ENCODE data around the gene FCHSD2. TPM values are rescaled to one million over a fixed set of nuclear protein-coding genes. Genes with fewer than 3 reads are reported as not detected.

Gene FCHSD2
- total and polyA plus RNA-seq, 3 experiments from 2014 or later = 21.2 to 28.3 (median 28.0) TPM

DNA sequence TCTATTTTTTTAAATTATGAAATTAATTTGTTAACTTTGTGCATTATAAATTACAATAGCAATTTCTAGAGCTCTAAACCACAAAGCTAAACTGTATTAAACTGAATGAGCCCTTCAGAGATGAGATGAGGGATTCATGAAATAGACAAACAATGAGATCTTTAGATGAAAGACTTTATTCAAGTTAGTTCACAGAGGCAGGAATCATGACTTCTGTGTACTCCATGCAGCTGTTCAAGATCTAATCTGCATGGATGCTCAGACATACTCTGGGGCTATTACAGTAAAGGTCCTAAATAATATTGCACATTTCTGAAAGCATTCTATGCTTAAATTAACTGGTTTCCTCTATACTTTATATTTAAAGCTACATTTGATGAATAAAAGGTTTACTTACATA lies 122.7 kb downstream of the FCHSD2 start:
- H3K4me1 Mint-ChIP-seq = peaks cover 5 to 11% (median 6%) of the 10 kb centered on the region in 3 donors
- H3K27ac Mint-ChIP-seq = no peak overlapping the region
- peaks cover 10 to 33% (median 14%) of the 10 kb centered on the region in 3 donors for H3K36me3 Mint-ChIP-seq
- H3K9me3 ChIP-seq (ENCODE audit: low read length) = no peaks in the 10 kb centered on the region
- no peaks in the 10 kb centered on the region for H3K4me1 ChIP-seq (ENCODE audit: insufficient read depth, low read length)
- H3K27me3 Mint-ChIP-seq = no peaks in the 10 kb centered on the region
- no peaks in the 10 kb centered on the region for H3K36me3 ChIP-seq (ENCODE audit: insufficient read depth, low read length)
- no peak overlapping the region for H3K27ac ChIP-seq (ENCODE audit: low read depth, low read length)
- CTCF ChIA-PET = no interaction called here
- DNase-seq = no peak
- no peak overlapping the region for H3K4me3 Mint-ChIP-seq
- H3K4me3 ChIP-seq (ENCODE audit: low read length) = no peak overlapping the region
- POLR2A ChIA-PET = no interaction called here
- no peaks in the 10 kb centered on the region for H3K27me3 ChIP-seq (ENCODE audit: insufficient read depth, low read length, poor library complexity, severe bottlenecking)
- H3K9me3 Mint-ChIP-seq = peaks cover 10 to 23% (median 14%) of the 10 kb centered on the region in 5 donors

DNA sequence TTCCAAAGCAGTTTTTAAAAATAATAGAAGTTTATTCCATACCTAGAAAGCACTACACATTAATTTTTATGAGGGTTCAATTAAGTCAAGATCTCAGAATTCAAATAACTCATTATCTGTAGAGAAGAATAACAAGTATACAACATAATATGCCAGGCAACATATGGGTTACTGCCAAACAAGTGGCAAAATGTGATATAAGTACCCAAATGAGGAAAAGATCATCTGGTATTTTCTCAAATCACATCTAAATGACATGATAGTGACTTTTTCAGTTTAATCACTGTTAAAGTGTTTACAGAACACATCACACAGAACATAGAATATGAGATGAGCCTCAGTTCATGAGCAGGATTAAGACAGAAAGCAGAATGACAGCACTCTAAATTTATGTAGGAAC lies 123.3 kb downstream of the FCHSD2 start:
- Mint-ChIP-seq H3K9me3 (peaks cover 5 to 17% (median 9%) of the 10 kb centered on the region in 5 donors), H3K27me3 (no peaks in the 10 kb centered on the region), H3K36me3 (peaks cover 7 to 27% (median 10%) of the 10 kb centered on the region in 3 donors), H3K4me1 (peaks cover 5 to 11% (median 6%) of the 10 kb centered on the region in 3 donors), H3K4me3 (no peak overlapping the region), H3K27ac (no peak overlapping the region)
- Histone ChIP-seq H3K27me3 (ENCODE audit: insufficient read depth, low read length, poor library complexity, severe bottlenecking) (no peaks in the 10 kb centered on the region), H3K27ac (ENCODE audit: low read depth, low read length) (no peak overlapping the region), H3K4me3 (ENCODE audit: low read length) (no peak overlapping the region), H3K4me1 (ENCODE audit: insufficient read depth, low read length) (no peaks in the 10 kb centered on the region), H3K36me3 (ENCODE audit: insufficient read depth, low read length) (no peaks in the 10 kb centered on the region), H3K9me3 (ENCODE audit: low read length) (no peaks in the 10 kb centered on the region)
- ChIA-PET CTCF (no interaction called here), POLR2A (no interaction called here)
- DNase-seq = no peak

DNA sequence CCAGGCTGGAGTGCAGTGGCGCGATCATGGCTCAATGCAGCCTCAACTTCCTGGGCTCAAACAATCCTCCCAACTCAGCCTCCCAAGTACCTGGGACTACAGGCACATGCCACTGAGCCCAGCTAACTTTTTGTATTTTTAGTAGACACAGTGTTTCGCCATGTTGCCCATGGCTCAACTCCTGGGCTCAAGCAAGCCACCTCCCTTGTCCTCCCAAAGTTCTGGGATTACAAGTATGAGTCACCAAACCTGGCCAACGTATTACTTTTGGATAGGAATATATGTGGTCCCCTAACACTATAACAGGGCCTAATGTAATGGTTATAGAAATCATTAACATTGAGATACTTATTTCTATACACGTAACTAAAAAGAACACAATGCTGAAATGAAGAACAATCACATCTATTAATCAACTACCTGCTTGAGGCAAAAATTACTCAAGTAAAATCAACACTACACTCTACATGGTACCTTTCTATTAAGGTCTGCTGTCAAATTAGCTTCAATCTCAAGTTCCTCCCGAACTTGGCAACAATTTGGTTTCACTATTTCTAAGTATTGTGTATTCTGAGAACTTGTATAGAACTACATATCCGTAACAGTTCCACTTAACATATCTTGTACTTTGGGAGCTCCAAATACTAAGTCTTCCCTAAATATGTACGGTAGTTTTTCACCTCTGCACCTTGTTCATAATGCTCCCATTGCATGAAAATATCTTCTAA lies 124.9 kb downstream of the FCHSD2 start:
- Mint-ChIP-seq H3K4me3 (no peak overlapping the region), H3K4me1 (peaks cover 5 to 11% (median 6%) of the 10 kb centered on the region in 3 donors), H3K27me3 (no peaks in the 10 kb centered on the region), H3K36me3 (peaks cover 11 to 23% (median 13%) of the 10 kb centered on the region in 3 donors), H3K27ac (peak overlapping the region in 1 of 8 donors; percentile 40), H3K9me3 (peaks cover 0 to 4% (median 2%) of the 10 kb centered on the region in 5 donors)
- Histone ChIP-seq H3K36me3 (ENCODE audit: insufficient read depth, low read length) (no peaks in the 10 kb centered on the region), H3K4me1 (ENCODE audit: insufficient read depth, low read length) (no peaks in the 10 kb centered on the region), H3K27ac (ENCODE audit: low read depth, low read length) (no peak overlapping the region), H3K27me3 (ENCODE audit: insufficient read depth, low read length, poor library complexity, severe bottlenecking) (no peaks in the 10 kb centered on the region), H3K9me3 (ENCODE audit: low read length) (no peaks in the 10 kb centered on the region), H3K4me3 (ENCODE audit: low read length) (no peak overlapping the region)
- no peak for DNase-seq
- ChIA-PET CTCF (no interaction called here), POLR2A (no interaction called here)

DNA sequence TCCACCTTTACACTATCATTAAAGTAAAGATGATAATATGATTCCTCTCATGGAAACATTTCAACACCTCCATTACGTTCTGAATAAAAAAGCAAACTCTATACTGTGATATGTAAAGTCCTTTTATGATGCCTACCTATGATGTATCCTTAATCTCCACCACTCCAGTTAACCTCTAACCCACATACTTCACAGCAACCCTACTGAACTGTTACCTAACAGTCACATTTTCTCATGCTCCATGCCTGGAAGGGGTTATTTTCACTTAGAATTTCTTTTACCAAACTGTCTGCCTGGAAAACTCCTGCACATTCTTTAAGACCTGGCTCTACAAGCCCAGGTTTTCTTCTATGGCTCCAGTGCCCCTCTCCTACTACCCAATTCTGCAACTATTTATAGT lies 129.1 kb downstream of the FCHSD2 start:
- Histone ChIP-seq H3K4me1 (ENCODE audit: insufficient read depth, low read length) (no peaks in the 10 kb centered on the region), H3K4me3 (ENCODE audit: low read length) (no peak overlapping the region), H3K36me3 (ENCODE audit: insufficient read depth, low read length) (no peaks in the 10 kb centered on the region), H3K27me3 (ENCODE audit: insufficient read depth, low read length, poor library complexity, severe bottlenecking) (no peaks in the 10 kb centered on the region), H3K27ac (ENCODE audit: low read depth, low read length) (no peak overlapping the region), H3K9me3 (ENCODE audit: low read length) (peaks cover 13% of the 10 kb centered on the region)
- POLR2A ChIA-PET = no interaction called here
- no peak for DNase-seq
- H3K27me3 Mint-ChIP-seq = no peaks in the 10 kb centered on the region
- H3K9me3 Mint-ChIP-seq = peaks cover 17 to 27% (median 22%) of the 10 kb centered on the region in 5 donors
- peaks cover 3 to 7% (median 5%) of the 10 kb centered on the region in 3 donors for H3K4me1 Mint-ChIP-seq
- peak overlapping the region in 1 of 8 donors; percentile 16 for H3K27ac Mint-ChIP-seq
- peaks cover 30 to 47% (median 40%) of the 10 kb centered on the region in 3 donors for H3K36me3 Mint-ChIP-seq
- CTCF ChIA-PET = interaction anchor here (1.2 kb wide), 1 partner anchor 9 kb away, joined by 4 read pairs; no protein-coding TSS in a partner anchor
- no peak overlapping the region for H3K4me3 Mint-ChIP-seq

DNA sequence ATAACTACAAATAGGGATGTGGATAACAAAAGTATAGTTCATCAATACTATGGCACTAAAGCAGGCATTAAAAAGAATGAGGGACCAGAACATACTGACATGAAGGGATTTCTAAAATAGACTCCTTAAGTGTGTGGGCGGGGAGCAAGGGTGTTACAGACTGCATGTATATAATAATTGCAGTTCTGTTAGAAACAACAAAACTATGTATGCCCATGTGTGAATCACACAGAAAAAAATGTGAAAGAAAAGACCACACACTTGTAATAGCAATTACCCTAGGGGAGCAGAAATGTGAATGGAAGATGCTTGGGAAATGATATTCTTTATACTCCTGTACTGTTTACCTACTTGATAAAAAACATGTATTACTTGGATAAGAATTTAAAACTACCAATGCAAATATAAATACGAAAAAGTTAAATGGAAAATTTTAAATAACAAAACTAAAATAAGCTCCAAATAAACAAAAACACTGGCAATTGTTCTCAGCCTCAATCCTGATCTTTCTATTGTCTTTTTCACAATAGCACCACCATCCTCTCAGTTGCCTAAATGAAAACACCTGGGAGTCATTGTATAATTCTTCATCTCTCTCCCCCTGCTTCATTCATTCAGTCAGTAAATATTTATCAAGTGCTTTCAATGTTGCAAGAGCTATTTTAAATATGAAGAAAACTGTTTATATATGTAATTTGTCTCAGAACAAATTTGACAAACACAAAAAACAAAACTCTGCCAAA lies 129.8 kb downstream of the FCHSD2 start:
- H3K4me1 ChIP-seq (ENCODE audit: insufficient read depth, low read length) = no peaks in the 10 kb centered on the region
- no peak for DNase-seq
- Mint-ChIP-seq H3K4me1 (peaks cover 0 to 4% (median 0%) of the 10 kb centered on the region in 3 donors), H3K4me3 (no peak overlapping the region), H3K27me3 (no peaks in the 10 kb centered on the region), H3K36me3 (peaks cover 28 to 50% (median 45%) of the 10 kb centered on the region in 3 donors), H3K27ac (peak overlapping the region in 2 of 8 donors; percentile 61 to 63), H3K9me3 (peaks cover 17 to 27% (median 22%) of the 10 kb centered on the region in 5 donors)
- H3K27me3 ChIP-seq (ENCODE audit: insufficient read depth, low read length, poor library complexity, severe bottlenecking) = no peaks in the 10 kb centered on the region
- H3K4me3 ChIP-seq (ENCODE audit: low read length) = no peak overlapping the region
- ChIA-PET POLR2A (no interaction called here), CTCF (no interaction called here)
- H3K27ac ChIP-seq (ENCODE audit: low read depth, low read length) = no peak overlapping the region
- peaks cover 13% of the 10 kb centered on the region for H3K9me3 ChIP-seq (ENCODE audit: low read length)
- H3K36me3 ChIP-seq (ENCODE audit: insufficient read depth, low read length) = no peaks in the 10 kb centered on the region

DNA sequence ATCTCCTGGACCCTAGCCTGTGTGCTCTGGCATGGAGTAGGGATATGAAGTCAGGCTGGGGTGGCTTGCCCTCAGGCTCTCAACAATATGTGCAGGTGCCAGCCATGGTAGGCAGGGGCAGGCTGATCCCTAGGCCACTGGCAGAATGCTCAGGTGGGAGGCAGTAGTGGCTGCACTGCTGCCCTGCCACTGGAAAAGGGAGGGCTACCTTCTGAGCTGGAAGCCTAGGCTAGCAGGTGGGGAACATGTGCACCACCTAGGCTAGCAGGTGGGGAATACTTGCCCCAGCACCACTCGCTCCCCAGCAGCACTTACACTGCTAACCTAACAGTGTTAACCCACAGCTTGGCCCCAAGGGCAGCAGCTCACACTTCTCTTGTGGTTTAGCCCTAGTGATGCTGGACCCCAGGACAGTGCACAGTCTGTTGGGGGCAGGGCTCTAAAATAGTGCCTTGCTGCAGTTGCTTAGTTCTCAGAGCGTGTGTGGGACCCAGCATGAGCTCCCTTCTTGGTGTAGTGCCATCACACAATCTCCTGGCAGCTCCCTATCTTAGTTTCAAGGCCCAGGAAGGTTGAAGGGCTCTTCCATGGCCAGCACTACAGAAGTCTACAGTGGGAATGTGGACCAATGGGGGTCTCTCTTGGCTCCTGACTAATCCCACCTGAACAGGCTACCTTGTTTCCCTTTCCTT lies 130.8 kb downstream of the FCHSD2 start:
- Mint-ChIP-seq H3K27ac (peak overlapping the region in 1 of 8 donors; percentile 61), H3K9me3 (peaks cover 17 to 27% (median 22%) of the 10 kb centered on the region in 5 donors), H3K4me3 (no peak overlapping the region), H3K36me3 (peaks cover 32 to 50% (median 45%) of the 10 kb centered on the region in 3 donors), H3K4me1 (peaks cover 0 to 4% (median 4%) of the 10 kb centered on the region in 3 donors), H3K27me3 (no peaks in the 10 kb centered on the region)
- no peaks in the 10 kb centered on the region for H3K36me3 ChIP-seq (ENCODE audit: insufficient read depth, low read length)
- CTCF ChIA-PET = no interaction called here
- peaks cover 13% of the 10 kb centered on the region for H3K9me3 ChIP-seq (ENCODE audit: low read length)
- no peaks in the 10 kb centered on the region for H3K27me3 ChIP-seq (ENCODE audit: insufficient read depth, low read length, poor library complexity, severe bottlenecking)
- H3K4me1 ChIP-seq (ENCODE audit: insufficient read depth, low read length) = no peaks in the 10 kb centered on the region
- no peak for DNase-seq
- POLR2A ChIA-PET = no interaction called here
- H3K4me3 ChIP-seq (ENCODE audit: low read length) = no peak overlapping the region
- no peak overlapping the region for H3K27ac ChIP-seq (ENCODE audit: low read depth, low read length)

DNA sequence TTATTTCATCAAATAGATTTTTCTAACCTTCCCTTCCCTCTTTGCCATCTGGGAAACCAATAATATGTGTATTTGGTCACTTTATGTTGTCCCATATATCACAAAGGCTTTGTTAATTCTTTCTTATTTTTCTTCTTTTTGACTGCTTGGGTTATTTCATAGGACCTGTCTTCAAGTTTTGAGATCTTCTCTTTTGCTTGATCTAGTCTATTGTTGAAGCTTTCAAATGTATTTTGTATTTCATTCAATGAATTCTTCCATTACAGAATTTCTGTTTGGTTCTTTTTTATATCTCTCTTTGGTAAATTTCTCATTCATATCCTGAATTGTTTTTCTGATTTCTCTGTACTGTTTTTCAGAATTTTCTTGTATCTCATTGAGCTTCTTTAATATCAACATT lies 132.1 kb downstream of the FCHSD2 start:
- CTCF ChIA-PET = no interaction called here
- peaks cover 33 to 52% (median 45%) of the 10 kb centered on the region in 3 donors for H3K36me3 Mint-ChIP-seq
- H3K27ac Mint-ChIP-seq = peak overlapping the region in 1 of 8 donors; percentile 5

More for the DNA sequence above, 132.1 kb downstream of the FCHSD2 start:
- Mint-ChIP-seq H3K4me1 (peaks cover 5 to 9% (median 8%) of the 10 kb centered on the region in 3 donors), H3K9me3 (peaks cover 17 to 27% (median 22%) of the 10 kb centered on the region in 5 donors), H3K4me3 (no peak overlapping the region), H3K27me3 (no peaks in the 10 kb centered on the region)
- Histone ChIP-seq H3K4me3 (ENCODE audit: low read length) (no peak overlapping the region), H3K4me1 (ENCODE audit: insufficient read depth, low read length) (no peaks in the 10 kb centered on the region), H3K36me3 (ENCODE audit: insufficient read depth, low read length) (no peaks in the 10 kb centered on the region), H3K9me3 (ENCODE audit: low read length) (peaks cover 13% of the 10 kb centered on the region), H3K27me3 (ENCODE audit: insufficient read depth, low read length, poor library complexity, severe bottlenecking) (no peaks in the 10 kb centered on the region), H3K27ac (ENCODE audit: low read depth, low read length) (no peak overlapping the region)
- no peak for DNase-seq
- POLR2A ChIA-PET = no interaction called here

Measured in CD8-positive, alpha-beta memory T cell (primary cell).